ENCODE results near the gene SPPL2B.
"Not testable (repeated sequence)": the region's sequence is repeated elsewhere in the genome, so short reads cannot be mapped to it uniquely, and the experiment has no call there.

Gene SPPL2B

GRCh38 chr19:2341244-2341751 is 12.8 kb downstream of the SPPL2B start:
- no peak for TF ChIP-seq CTCF (conservative IDR thresholded peaks at IDR 0.05)
- no peak overlapping the region for H3K27ac ChIP-seq

- no peak for TF ChIP-seq CTCF (conservative IDR thresholded peaks at IDR 0.05)
- no peak overlapping the region for H3K27ac ChIP-seq
These were observed 13.5 kb downstream of the SPPL2B start for GRCh38 chr19:2341982-2342381.

- no peak overlapping the region for H3K27ac ChIP-seq
- TF ChIP-seq CTCF (conservative IDR thresholded peaks at IDR 0.05): no peak
These were observed 14.3 kb downstream of the SPPL2B start for GRCh38 chr19:2342656-2343288.

- no peak for TF ChIP-seq CTCF (conservative IDR thresholded peaks at IDR 0.05)
- no peak overlapping the region for H3K27ac ChIP-seq
These were observed 15.0 kb downstream of the SPPL2B start for GRCh38 chr19:2343289-2343982.

- no peak overlapping the region for H3K27ac ChIP-seq
- no peak for TF ChIP-seq CTCF (conservative IDR thresholded peaks at IDR 0.05)
These were observed 15.9 kb downstream of the SPPL2B start for GRCh38 chr19:2344381-2344870.

- TF ChIP-seq CTCF (conservative IDR thresholded peaks at IDR 0.05): no peak
- H3K27ac ChIP-seq: no peak overlapping the region
These were observed 16.6 kb downstream of the SPPL2B start for GRCh38 chr19:2345076-2345475.

- TF ChIP-seq CTCF (conservative IDR thresholded peaks at IDR 0.05): no peak
- H3K27ac ChIP-seq: no peak overlapping the region
These were observed 17.5 kb downstream of the SPPL2B start for GRCh38 chr19:2345794-2346663.

- not testable (repeated sequence) for H3K27ac ChIP-seq
These were observed 21.3 kb downstream of the SPPL2B start for GRCh38 chr19:2349818-2350217.

Data from VCaP (cell line).